OCI-LY1 (cell line): ENCODE measurements around the gene EPB41L1.

Experiments
- H2AFZ ChIP-seq: fragments of 200-600 bp; sonication (generic), shearing (Covaris generic); 2 replicates; pipeline ENCODE4 v1.6.0; 2014; ENCODE audit warnings: antibody characterized with exemption, mild to moderate bottlenecking, low read length
- H3F3A ChIP-seq: fragments of 200-600 bp; sonication (generic), shearing (Covaris generic); 2 replicates; pipeline ENCODE4 v1.6.0; 2014; ENCODE audit warnings: mild to moderate bottlenecking, antibody characterized with exemption, low read length, moderate library complexity; ENCODE audit not compliant: insufficient read depth
- H3K27ac ChIP-seq: fragments of 200-600 bp; sonication (generic); 2 replicates; pipeline ENCODE4 v1.5.1; 2014; ENCODE audit warnings: low read length, mixed run types, mild to moderate bottlenecking, low read depth; ENCODE audit not compliant: poor library complexity, severe bottlenecking
- H3K27me3 ChIP-seq: fragments of 200-600 bp; sonication (generic); 2 replicates; pipeline ENCODE4 v1.6.0; 2014; ENCODE audit warnings: antibody characterized with exemption, mild to moderate bottlenecking, low read length, moderate library complexity; ENCODE audit not compliant: insufficient read depth
- H3K36me3 ChIP-seq: fragments of 200-600 bp; sonication (generic); 2 replicates; pipeline ENCODE4 v1.6.1; 2014; ENCODE audit warnings: mild to moderate bottlenecking, antibody characterized with exemption, low read length, moderate library complexity, mixed read lengths; ENCODE audit not compliant: insufficient read depth
- H3K4me1 ChIP-seq: fragments of 200-600 bp; sonication (generic); 2 replicates; pipeline ENCODE4 v1.5.1; 2014; ENCODE audit warnings: mild to moderate bottlenecking, low read length, moderate library complexity; ENCODE audit not compliant: insufficient read depth, severe bottlenecking
- H3K4me2 ChIP-seq: fragments of 200-600 bp; sonication (generic), shearing (Covaris generic); 2 replicates; pipeline ENCODE4 v1.6.1; 2014; ENCODE audit warnings: low read length
- H3K4me3 ChIP-seq: fragments of 200-600 bp; sonication (generic); 2 replicates; pipeline ENCODE4 v1.5.1; 2014; ENCODE audit warnings: low read length, low read depth, mild to moderate bottlenecking, mixed read lengths; ENCODE audit not compliant: poor library complexity, severe bottlenecking
- H3K79me2 ChIP-seq: fragments of 200-600 bp; shearing (Covaris generic); 2 replicates; pipeline ENCODE4 v1.6.1; 2016; ENCODE audit warnings: mixed run types, low read length, mixed read lengths; ENCODE audit not compliant: insufficient read depth
- H3K9ac ChIP-seq: fragments of 200-600 bp; sonication (generic), shearing (Covaris generic); 2 replicates; pipeline ENCODE4 v1.6.1; 2014; ENCODE audit warnings: mild to moderate bottlenecking, low read length, mixed read lengths
- H3K9me2 ChIP-seq: fragments of 200-600 bp; sonication (generic), shearing (Covaris generic); 2 replicates; pipeline ENCODE4 v1.6.1; 2014; ENCODE audit warnings: low read depth, mild to moderate bottlenecking, low read length, mixed read lengths
- H3K9me3 ChIP-seq: fragments of 200-600 bp; shearing (Covaris generic); 2 replicates; pipeline ENCODE4 v1.6.1; 2014; ENCODE audit warnings: low read length, mixed read lengths
- H4K20me1 ChIP-seq: fragments of 200-600 bp; sonication (generic), shearing (Covaris generic); 2 replicates; pipeline ENCODE4 v1.6.0; 2016; ENCODE audit warnings: mild to moderate bottlenecking, low read length; ENCODE audit not compliant: insufficient read depth
- EZH2 ChIP-seq: fragments of 200-600 bp; sonication (generic), shearing (Covaris generic); IDR thresholded peaks from 2 replicates; pipeline ENCODE4 v1.8.0; 2017; ENCODE audit warnings: borderline replicate concordance, mixed run types, mild to moderate bottlenecking, antibody characterized with exemption, low read length, moderate library complexity, mixed read lengths
- TF ChIP-seq, protein P1 (sequence below): fragments of 200-600 bp; sonication (generic), shearing (Covaris generic); IDR thresholded peaks from 2 replicates; pipeline ENCODE4 v1.5.1; 2017; ENCODE audit warnings: mild to moderate bottlenecking, antibody characterized with exemption, low read length, moderate library complexity, mixed read lengths

The EPB41L1 gene

DNA sequence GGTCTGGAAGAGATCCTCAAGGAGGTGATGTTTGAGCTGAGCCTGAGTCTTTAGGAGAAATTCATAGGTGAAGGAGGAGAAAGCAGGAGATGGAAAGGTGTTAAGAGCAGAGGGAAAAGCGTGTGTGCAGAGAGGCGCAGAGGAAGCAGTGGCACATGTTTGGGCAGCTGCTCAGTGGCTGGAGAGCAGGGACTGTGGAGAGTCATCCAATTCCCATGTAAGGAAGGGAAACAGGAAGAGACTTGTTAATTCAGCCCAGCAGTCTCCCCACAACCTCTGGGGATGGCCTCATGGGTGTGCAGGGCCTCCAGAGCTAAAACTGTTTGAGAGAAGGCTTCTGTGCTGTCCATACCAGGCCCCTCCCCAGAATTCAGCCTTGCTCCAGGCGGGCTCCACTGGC lies 98.0 kb downstream of the EPB41L1 start:
- no peak overlapping the region for H3K27ac ChIP-seq
- H3K4me3 ChIP-seq: no peak overlapping the region
- no peaks in the 10 kb centered on the region for H3K9me3 ChIP-seq
- H3K79me2 ChIP-seq: no peaks in the 10 kb centered on the region
- peaks cover 74% of the 10 kb centered on the region for H3K36me3 ChIP-seq
- no peak overlapping the region for H3K4me2 ChIP-seq
- no peaks in the 10 kb centered on the region for H3K4me1 ChIP-seq
- no peak overlapping the region for H3K9ac ChIP-seq
- H4K20me1 ChIP-seq: no peaks in the 10 kb centered on the region
- H3F3A ChIP-seq: no peaks in the 10 kb centered on the region
- TF ChIP-seq, protein P1, sequence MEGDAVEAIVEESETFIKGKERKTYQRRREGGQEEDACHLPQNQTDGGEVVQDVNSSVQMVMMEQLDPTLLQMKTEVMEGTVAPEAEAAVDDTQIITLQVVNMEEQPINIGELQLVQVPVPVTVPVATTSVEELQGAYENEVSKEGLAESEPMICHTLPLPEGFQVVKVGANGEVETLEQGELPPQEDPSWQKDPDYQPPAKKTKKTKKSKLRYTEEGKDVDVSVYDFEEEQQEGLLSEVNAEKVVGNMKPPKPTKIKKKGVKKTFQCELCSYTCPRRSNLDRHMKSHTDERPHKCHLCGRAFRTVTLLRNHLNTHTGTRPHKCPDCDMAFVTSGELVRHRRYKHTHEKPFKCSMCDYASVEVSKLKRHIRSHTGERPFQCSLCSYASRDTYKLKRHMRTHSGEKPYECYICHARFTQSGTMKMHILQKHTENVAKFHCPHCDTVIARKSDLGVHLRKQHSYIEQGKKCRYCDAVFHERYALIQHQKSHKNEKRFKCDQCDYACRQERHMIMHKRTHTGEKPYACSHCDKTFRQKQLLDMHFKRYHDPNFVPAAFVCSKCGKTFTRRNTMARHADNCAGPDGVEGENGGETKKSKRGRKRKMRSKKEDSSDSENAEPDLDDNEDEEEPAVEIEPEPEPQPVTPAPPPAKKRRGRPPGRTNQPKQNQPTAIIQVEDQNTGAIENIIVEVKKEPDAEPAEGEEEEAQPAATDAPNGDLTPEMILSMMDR: no peak
- no peak for TF ChIP-seq EZH2
- no peaks in the 10 kb centered on the region for H3K9me2 ChIP-seq
- H2AFZ ChIP-seq: no peak overlapping the region
- no peaks in the 10 kb centered on the region for H3K27me3 ChIP-seq

DNA sequence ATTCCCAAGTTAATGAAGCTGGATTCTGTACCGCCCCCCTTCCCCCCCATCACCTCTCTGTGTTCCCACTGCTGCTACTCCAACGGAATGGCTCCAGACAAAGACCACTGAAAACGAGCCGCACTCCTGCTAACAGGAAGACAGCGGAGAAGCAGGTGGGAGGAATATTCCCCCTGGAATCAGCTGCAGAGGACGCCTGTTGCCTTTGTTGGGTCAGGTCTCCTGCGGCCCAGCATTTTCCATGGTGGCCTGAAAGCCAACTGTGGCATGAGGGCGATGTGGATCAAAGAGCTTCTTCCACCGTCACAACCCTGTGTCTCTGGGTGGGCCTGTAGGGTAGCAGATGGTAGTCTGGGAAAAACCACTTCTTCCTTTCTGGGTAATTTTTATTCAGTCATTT lies 98.5 kb downstream of the EPB41L1 start:
- no peak overlapping the region for H3K4me2 ChIP-seq
- no peak overlapping the region for H3K27ac ChIP-seq
- TF ChIP-seq EZH2: no peak
- TF ChIP-seq, protein P1: no peak
- no peaks in the 10 kb centered on the region for H3K27me3 ChIP-seq
- no peaks in the 10 kb centered on the region for H3F3A ChIP-seq
- H3K9me2 ChIP-seq: no peaks in the 10 kb centered on the region
- H3K9ac ChIP-seq: no peak overlapping the region
- H3K36me3 ChIP-seq: peaks cover 69% of the 10 kb centered on the region
- H3K9me3 ChIP-seq: no peaks in the 10 kb centered on the region
- H3K4me1 ChIP-seq: no peaks in the 10 kb centered on the region
- no peak overlapping the region for H3K4me3 ChIP-seq
- H2AFZ ChIP-seq: no peak overlapping the region
- H4K20me1 ChIP-seq: no peaks in the 10 kb centered on the region
- H3K79me2 ChIP-seq: no peaks in the 10 kb centered on the region

DNA sequence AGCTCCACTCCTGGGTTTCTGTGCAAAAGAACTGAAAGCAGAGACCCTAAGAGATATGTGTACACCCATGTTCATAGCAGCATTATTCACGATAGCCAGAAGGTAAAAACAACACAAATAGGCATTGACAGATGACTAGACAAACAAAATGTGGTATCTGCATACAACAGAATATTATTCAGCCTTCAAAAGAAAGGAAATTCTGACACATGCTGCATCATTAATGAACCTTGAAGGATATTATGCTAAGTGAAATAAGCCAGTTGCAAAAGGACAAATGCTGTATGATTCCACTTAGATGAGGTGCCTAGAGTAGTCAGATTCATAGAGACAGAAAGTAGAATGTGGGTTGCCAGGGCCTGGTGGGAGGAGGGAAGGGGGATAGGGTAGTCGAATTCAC lies 99.5 kb downstream of the EPB41L1 start:
- no peak overlapping the region for H3K27ac ChIP-seq
- no peak for TF ChIP-seq EZH2
- TF ChIP-seq, protein P1: no peak
- H2AFZ ChIP-seq: no peak overlapping the region
- no peaks in the 10 kb centered on the region for H4K20me1 ChIP-seq
- H3K36me3 ChIP-seq: peaks cover 58% of the 10 kb centered on the region
- no peaks in the 10 kb centered on the region for H3K4me1 ChIP-seq
- H3K27me3 ChIP-seq: no peaks in the 10 kb centered on the region
- no peaks in the 10 kb centered on the region for H3K79me2 ChIP-seq
- no peaks in the 10 kb centered on the region for H3K9me3 ChIP-seq
- H3F3A ChIP-seq: no peaks in the 10 kb centered on the region
- no peaks in the 10 kb centered on the region for H3K9me2 ChIP-seq
- no peak overlapping the region for H3K4me2 ChIP-seq
- no peak overlapping the region for H3K9ac ChIP-seq
- H3K4me3 ChIP-seq: no peak overlapping the region
